ENCODE data around the gene MPHOSPH9.

- no peak for TF ChIP-seq POLR2A (IDR thresholded peaks at IDR 0.05)
- TF ChIP-seq, protein P1, sequence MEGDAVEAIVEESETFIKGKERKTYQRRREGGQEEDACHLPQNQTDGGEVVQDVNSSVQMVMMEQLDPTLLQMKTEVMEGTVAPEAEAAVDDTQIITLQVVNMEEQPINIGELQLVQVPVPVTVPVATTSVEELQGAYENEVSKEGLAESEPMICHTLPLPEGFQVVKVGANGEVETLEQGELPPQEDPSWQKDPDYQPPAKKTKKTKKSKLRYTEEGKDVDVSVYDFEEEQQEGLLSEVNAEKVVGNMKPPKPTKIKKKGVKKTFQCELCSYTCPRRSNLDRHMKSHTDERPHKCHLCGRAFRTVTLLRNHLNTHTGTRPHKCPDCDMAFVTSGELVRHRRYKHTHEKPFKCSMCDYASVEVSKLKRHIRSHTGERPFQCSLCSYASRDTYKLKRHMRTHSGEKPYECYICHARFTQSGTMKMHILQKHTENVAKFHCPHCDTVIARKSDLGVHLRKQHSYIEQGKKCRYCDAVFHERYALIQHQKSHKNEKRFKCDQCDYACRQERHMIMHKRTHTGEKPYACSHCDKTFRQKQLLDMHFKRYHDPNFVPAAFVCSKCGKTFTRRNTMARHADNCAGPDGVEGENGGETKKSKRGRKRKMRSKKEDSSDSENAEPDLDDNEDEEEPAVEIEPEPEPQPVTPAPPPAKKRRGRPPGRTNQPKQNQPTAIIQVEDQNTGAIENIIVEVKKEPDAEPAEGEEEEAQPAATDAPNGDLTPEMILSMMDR (IDR thresholded peaks at IDR 0.05): no peak
Observed at GRCh38 chr12:123149501-123150274, 83.3 kb downstream of the MPHOSPH9 start.

Data from thyroid gland (tissue), 4 donors.